ENCODE results near the gene RAPGEF1.

Gene RAPGEF1

DNA sequence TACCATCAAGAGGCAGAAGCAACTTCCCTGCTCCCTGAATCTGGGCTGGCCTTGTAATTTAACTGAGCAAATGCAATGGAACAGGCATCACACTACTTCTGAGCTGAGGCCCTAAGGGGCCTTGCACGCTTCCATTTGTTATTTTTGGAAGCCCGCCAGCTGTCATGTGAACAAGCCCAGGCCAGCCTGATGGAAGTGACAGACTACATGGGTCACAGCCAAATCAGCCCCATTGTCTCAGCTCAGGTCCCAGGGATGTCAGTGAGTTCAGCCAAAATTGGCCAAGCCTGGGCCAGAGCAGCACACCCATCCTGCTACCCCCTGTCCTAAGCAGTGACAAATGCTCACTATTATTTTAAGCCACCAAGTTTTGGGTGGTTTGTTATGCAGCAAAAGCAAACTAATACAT lies 121.8 kb downstream of the RAPGEF1 start:
- Histone ChIP-seq H3F3A (ENCODE audit: insufficient read depth) (no peaks in the 10 kb centered on the region), H3K9ac (ENCODE audit: low read length) (no peak overlapping the region), H4K20me1 (ENCODE audit: low read depth, low read length) (no peaks in the 10 kb centered on the region), H2AFZ (ENCODE audit: low read depth, low read length, severe bottlenecking) (no peak overlapping the region), H3K36me3 (ENCODE audit: low read length) (no peaks in the 10 kb centered on the region), H3K79me2 (ENCODE audit: insufficient read depth, low read length) (no peaks in the 10 kb centered on the region), H3K9me3 (ENCODE audit: insufficient read depth, low read length) (no peaks in the 10 kb centered on the region), H3K4me3 (ENCODE audit: insufficient read depth, low read length, poor library complexity, severe bottlenecking) (no peak overlapping the region), H3K27me3 (ENCODE audit: low read length) (no peaks in the 10 kb centered on the region), H3K27ac (ENCODE audit: low read depth, low read length) (no peak overlapping the region), H3K9me2 (replicated peaks; ENCODE audit: insufficient read depth, low read length) (no peaks in the 10 kb centered on the region), H3K4me2 (ENCODE audit: low read depth, low read length, poor library complexity, severe bottlenecking) (no peak overlapping the region)
- TF ChIP-seq EZH2phosphoT487 (conservative IDR thresholded peaks at IDR 0.05; ENCODE audit: low read length) (no peak), CTCF (IDR thresholded peaks at IDR 0.05; ENCODE audit: insufficient read depth, low read length, poor library complexity, severe bottlenecking) (no peak)

DNA sequence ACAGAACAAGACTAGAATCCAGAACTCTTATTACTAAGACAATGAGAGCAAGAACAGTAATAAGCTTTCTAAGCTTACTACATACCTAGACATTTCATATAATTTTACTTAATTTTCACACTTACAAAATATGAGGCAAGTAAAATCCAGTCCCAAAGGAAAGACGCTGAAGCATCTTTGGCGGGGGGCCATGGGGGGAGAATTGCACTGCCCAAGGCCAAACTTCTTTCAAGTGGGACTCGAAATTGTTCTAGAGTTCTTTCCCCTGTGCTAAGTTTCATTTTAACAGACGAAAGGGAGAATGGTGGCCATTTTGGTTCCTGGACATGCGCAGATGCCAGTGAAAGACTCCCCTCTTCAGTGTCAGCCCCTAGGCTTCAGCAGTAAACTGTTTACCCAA lies 122.3 kb downstream of the RAPGEF1 start:
- H3K27ac ChIP-seq (ENCODE audit: low read depth, low read length), result no peak overlapping the region
- H3K9me3 ChIP-seq (ENCODE audit: insufficient read depth, low read length), result no peaks in the 10 kb centered on the region
- H3K4me3 ChIP-seq (ENCODE audit: insufficient read depth, low read length, poor library complexity, severe bottlenecking), result no peak overlapping the region
- no peaks in the 10 kb centered on the region for H3K9me2 ChIP-seq (replicated peaks; ENCODE audit: insufficient read depth, low read length)
- H3K36me3 ChIP-seq (ENCODE audit: low read length), result no peaks in the 10 kb centered on the region
- no peak overlapping the region for H3K4me2 ChIP-seq (ENCODE audit: low read depth, low read length, poor library complexity, severe bottlenecking)
- H3F3A ChIP-seq (ENCODE audit: insufficient read depth), result no peaks in the 10 kb centered on the region
- H4K20me1 ChIP-seq (ENCODE audit: low read depth, low read length), result no peaks in the 10 kb centered on the region
- no peaks in the 10 kb centered on the region for H3K27me3 ChIP-seq (ENCODE audit: low read length)
- TF ChIP-seq CTCF (IDR thresholded peaks at IDR 0.05; ENCODE audit: insufficient read depth, low read length, poor library complexity, severe bottlenecking), result no peak
- no peak overlapping the region for H2AFZ ChIP-seq (ENCODE audit: low read depth, low read length, severe bottlenecking)
- no peak overlapping the region for H3K9ac ChIP-seq (ENCODE audit: low read length)
- H3K79me2 ChIP-seq (ENCODE audit: insufficient read depth, low read length), result no peaks in the 10 kb centered on the region

DNA sequence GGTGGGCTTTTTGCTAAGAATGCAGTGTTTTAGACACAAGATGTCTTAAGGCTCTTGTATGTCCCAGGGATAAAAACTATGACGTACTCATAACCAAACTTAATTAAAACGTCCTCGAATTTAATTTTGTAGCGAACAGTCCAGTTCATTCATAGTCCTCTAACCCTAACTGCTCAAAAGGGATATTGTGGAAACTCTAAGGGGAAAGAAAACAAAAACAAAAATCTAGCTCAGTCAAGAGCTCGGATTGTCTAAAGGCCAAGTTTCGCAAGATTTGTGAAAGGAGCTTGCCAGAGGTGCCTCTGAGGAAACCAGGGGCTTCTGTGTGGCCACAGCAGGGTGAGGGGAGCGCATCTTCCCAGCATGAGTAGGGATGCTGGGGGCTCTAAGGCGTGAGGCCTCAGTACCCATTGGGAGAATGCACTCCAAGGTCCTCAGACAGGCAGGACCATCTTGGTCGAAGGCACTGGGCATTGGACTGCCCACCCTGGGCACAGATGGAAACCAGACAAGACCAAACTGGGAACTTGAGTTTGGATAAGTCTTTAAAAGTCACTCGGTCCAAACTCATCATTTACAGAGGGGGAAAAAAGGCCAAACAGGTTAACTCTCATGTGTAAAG lies 122.8 kb downstream of the RAPGEF1 start:
- TF ChIP-seq CTCF (IDR thresholded peaks at IDR 0.05; ENCODE audit: insufficient read depth, low read length, poor library complexity, severe bottlenecking) (no peak), EZH2phosphoT487 (conservative IDR thresholded peaks at IDR 0.05; ENCODE audit: low read length) (no peak)
- no peaks in the 10 kb centered on the region for H3K36me3 ChIP-seq (ENCODE audit: low read length)
- H3K27me3 ChIP-seq (ENCODE audit: low read length), result no peaks in the 10 kb centered on the region
- no peak overlapping the region for H2AFZ ChIP-seq (ENCODE audit: low read depth, low read length, severe bottlenecking)
- no peak overlapping the region for H3K27ac ChIP-seq (ENCODE audit: low read depth, low read length)
- H3F3A ChIP-seq (ENCODE audit: insufficient read depth), result no peaks in the 10 kb centered on the region
- H3K9ac ChIP-seq (ENCODE audit: low read length), result no peak overlapping the region
- no peaks in the 10 kb centered on the region for H3K9me2 ChIP-seq (replicated peaks; ENCODE audit: insufficient read depth, low read length)
- H3K79me2 ChIP-seq (ENCODE audit: insufficient read depth, low read length), result no peaks in the 10 kb centered on the region
- no peak overlapping the region for H3K4me3 ChIP-seq (ENCODE audit: insufficient read depth, low read length, poor library complexity, severe bottlenecking)
- H3K4me2 ChIP-seq (ENCODE audit: low read depth, low read length, poor library complexity, severe bottlenecking), result no peak overlapping the region
- no peaks in the 10 kb centered on the region for H4K20me1 ChIP-seq (ENCODE audit: low read depth, low read length)
- H3K9me3 ChIP-seq (ENCODE audit: insufficient read depth, low read length), result no peaks in the 10 kb centered on the region

All from SU-DHL-6 (cell line).